ENCODE results near the gene ALG6.
"Not testable (repeated sequence)": the region's sequence is repeated elsewhere in the genome, so short reads cannot be mapped to it uniquely, and the experiment has no call there.

Gene ALG6

DNA sequence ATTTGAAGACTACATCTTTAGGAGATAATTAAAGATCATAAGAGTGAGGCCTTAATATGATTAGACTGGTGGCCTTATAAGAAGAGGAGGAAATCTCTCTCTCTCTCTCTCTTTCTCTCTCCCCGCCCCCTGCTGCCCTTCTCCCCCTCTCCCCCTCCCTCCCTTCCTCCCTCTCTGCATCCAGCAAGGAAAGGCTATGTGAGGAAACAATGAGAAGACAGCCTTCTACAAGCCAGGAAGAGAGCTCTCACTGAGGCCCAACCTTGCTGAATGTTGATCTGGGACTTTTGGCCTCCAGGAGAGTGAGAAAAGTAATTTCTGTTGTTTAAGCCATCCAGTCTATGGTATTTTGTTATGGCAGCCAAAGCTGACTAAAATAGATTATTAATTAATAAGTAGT, 23.5 kb upstream of the ALG6 start:
- no peak for ATAC-seq
- TF ChIP-seq ZC3H10 (CRISPR knock-in tag; IDR thresholded peaks at IDR 0.05): no peak
- TF ChIP-seq, protein P1, sequence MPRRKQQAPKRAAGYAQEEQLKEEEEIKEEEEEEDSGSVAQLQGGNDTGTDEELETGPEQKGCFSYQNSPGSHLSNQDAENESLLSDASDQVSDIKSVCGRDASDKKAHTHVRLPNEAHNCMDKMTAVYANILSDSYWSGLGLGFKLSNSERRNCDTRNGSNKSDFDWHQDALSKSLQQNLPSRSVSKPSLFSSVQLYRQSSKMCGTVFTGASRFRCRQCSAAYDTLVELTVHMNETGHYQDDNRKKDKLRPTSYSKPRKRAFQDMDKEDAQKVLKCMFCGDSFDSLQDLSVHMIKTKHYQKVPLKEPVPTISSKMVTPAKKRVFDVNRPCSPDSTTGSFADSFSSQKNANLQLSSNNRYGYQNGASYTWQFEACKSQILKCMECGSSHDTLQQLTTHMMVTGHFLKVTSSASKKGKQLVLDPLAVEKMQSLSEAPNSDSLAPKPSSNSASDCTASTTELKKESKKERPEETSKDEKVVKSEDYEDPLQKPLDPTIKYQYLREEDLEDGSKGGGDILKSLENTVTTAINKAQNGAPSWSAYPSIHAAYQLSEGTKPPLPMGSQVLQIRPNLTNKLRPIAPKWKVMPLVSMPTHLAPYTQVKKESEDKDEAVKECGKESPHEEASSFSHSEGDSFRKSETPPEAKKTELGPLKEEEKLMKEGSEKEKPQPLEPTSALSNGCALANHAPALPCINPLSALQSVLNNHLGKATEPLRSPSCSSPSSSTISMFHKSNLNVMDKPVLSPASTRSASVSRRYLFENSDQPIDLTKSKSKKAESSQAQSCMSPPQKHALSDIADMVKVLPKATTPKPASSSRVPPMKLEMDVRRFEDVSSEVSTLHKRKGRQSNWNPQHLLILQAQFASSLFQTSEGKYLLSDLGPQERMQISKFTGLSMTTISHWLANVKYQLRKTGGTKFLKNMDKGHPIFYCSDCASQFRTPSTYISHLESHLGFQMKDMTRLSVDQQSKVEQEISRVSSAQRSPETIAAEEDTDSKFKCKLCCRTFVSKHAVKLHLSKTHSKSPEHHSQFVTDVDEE (CRISPR knock-in tag; IDR thresholded peaks at IDR 0.05): no peak
- TF ChIP-seq GLIS3 (CRISPR knock-in tag; IDR thresholded peaks at IDR 0.05): no peak
- no peak for TF ChIP-seq ZFP30 (CRISPR knock-in tag; IDR thresholded peaks at IDR 0.05)
- no peak for TF ChIP-seq OSR1 (CRISPR knock-in tag; IDR thresholded peaks at IDR 0.05)

DNA sequence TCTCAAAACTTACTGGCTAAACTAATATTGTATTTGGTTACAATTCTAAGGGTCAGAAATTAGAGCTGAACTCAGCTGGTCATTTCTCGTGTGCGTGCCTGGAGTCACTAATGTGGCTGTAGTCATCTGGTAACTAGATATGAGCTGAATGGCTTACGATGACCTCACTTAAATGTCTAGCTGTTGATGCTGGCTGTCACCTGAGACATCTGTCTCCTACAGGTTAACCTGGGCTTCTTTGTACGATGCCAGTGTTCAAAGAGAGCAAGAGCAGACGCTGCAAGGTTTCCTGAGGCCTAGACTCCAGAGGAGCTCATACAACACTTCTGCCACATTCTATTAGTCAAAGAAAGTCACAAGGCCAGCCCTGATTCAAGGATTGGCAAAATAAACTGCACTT, 17.1 kb upstream of the ALG6 start:
- no peak for ATAC-seq
- no peak for TF ChIP-seq ZNF8 (CRISPR knock-in tag; IDR thresholded peaks at IDR 0.05)
- no peak for TF ChIP-seq ZFP3 (CRISPR knock-in tag; IDR thresholded peaks at IDR 0.05)
- TF ChIP-seq PPARA (CRISPR knock-in tag; IDR thresholded peaks at IDR 0.05; ENCODE audit: borderline replicate concordance): no peak
- no peak for TF ChIP-seq ZNF70 (CRISPR knock-in tag; IDR thresholded peaks at IDR 0.05)
- TF ChIP-seq BACH2 (CRISPR knock-in tag; IDR thresholded peaks at IDR 0.05; ENCODE audit: borderline replicate concordance): no peak
- no peak for TF ChIP-seq ISL1 (CRISPR knock-in tag; IDR thresholded peaks at IDR 0.05)

DNA sequence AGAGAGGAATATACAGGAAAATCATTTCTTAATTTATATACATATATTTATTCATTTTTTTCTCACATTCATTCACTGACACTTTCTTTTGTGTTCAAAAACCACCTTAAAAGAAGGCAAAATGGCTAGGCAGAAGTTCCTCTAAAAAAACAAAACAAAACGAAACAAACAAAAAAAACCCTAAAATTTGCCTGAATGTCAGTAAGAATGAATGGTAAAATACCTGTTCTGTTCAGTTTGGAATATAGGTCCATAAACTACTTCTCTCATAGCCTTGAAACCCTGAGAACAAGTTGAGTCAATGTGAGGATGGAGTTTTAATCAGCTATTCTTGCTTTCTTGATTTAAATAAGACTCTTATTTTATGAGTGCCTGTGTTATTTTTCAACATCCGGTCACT, 14.7 kb upstream of the ALG6 start:
- TF ChIP-seq ISL1 (CRISPR knock-in tag; IDR thresholded peaks at IDR 0.05) (no peak), TOX (CRISPR knock-in tag; IDR thresholded peaks at IDR 0.05; ENCODE audit: borderline replicate concordance) (no peak), ZNF8 (CRISPR knock-in tag; IDR thresholded peaks at IDR 0.05) (no peak), BACH2 (CRISPR knock-in tag; IDR thresholded peaks at IDR 0.05; ENCODE audit: borderline replicate concordance) (no peak), ZC3H10 (CRISPR knock-in tag; IDR thresholded peaks at IDR 0.05) (no peak), ARNTL (CRISPR knock-in tag; IDR thresholded peaks at IDR 0.05; ENCODE audit: borderline replicate concordance, low read depth) (no peak), ZNF70 (CRISPR knock-in tag; IDR thresholded peaks at IDR 0.05) (no peak)
- TF ChIP-seq, protein P1 (CRISPR knock-in tag; IDR thresholded peaks at IDR 0.05): no peak
- no peak for ATAC-seq

DNA sequence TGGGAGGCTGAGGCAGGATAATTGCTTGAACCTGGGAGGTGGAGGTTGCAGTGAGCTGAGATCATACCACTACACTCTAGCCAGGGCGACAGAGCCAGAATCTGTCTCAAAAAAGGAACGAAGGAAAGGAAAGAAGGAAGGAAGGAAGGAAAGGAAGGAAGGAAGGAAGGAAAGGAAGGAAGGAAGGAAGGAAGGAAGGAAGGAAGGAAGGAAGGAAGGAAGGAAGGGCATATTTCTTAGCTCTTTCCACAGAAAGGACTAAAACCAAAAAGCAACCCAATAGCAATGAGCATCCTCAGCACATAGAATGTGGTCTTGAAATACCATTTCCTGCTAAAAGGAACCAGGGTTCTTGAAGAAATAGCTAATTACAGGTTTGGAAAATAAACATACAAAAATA, 11.2 kb upstream of the ALG6 start:
- ATAC-seq: not testable (repeated sequence)

DNA sequence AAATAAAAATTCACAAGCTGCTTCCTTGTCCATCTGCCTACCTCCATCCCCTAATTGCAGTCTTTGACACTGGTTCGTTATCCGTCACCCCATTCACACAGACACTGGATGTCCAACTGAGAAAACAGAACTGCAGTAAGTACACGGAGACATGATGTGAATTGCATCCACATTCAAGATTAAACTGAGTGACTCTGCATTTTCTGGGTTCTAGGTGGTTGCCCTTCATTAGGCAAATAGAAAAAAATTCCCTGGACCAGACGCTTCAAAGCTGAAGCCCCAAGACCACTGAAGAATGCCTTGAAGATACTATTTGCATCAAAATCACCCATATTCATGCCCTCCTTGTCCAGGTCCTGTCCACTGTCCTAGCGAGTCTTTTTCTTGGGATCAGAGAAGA, 7.9 kb upstream of the ALG6 start:
- ATAC-seq: no peak
- TF ChIP-seq RARB (CRISPR knock-in tag; IDR thresholded peaks at IDR 0.05): no peak
- TF ChIP-seq, protein P1 (CRISPR knock-in tag; IDR thresholded peaks at IDR 0.05): no peak
- TF ChIP-seq, protein P2, sequence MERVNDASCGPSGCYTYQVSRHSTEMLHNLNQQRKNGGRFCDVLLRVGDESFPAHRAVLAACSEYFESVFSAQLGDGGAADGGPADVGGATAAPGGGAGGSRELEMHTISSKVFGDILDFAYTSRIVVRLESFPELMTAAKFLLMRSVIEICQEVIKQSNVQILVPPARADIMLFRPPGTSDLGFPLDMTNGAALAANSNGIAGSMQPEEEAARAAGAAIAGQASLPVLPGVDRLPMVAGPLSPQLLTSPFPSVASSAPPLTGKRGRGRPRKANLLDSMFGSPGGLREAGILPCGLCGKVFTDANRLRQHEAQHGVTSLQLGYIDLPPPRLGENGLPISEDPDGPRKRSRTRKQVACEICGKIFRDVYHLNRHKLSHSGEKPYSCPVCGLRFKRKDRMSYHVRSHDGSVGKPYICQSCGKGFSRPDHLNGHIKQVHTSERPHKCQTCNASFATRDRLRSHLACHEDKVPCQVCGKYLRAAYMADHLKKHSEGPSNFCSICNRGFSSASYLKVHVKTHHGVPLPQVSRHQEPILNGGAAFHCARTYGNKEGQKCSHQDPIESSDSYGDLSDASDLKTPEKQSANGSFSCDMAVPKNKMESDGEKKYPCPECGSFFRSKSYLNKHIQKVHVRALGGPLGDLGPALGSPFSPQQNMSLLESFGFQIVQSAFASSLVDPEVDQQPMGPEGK (CRISPR knock-in tag; IDR thresholded peaks at IDR 0.05; ENCODE audit: borderline replicate concordance): no peak
- TF ChIP-seq, protein P3, sequence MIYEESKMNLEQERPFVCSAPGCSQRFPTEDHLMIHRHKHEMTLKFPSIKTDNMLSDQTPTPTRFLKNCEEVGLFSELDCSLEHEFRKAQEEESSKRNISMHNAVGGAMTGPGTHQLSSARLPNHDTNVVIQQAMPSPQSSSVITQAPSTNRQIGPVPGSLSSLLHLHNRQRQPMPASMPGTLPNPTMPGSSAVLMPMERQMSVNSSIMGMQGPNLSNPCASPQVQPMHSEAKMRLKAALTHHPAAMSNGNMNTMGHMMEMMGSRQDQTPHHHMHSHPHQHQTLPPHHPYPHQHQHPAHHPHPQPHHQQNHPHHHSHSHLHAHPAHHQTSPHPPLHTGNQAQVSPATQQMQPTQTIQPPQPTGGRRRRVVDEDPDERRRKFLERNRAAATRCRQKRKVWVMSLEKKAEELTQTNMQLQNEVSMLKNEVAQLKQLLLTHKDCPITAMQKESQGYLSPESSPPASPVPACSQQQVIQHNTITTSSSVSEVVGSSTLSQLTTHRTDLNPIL (CRISPR knock-in tag; IDR thresholded peaks at IDR 0.05; ENCODE audit: low read depth): no peak
- no peak for TF ChIP-seq ZFP3 (CRISPR knock-in tag; IDR thresholded peaks at IDR 0.05)
- no peak for TF ChIP-seq ZC3H10 (CRISPR knock-in tag; IDR thresholded peaks at IDR 0.05)
- TF ChIP-seq ZNF70 (CRISPR knock-in tag; IDR thresholded peaks at IDR 0.05): no peak
- TF ChIP-seq, protein P4, sequence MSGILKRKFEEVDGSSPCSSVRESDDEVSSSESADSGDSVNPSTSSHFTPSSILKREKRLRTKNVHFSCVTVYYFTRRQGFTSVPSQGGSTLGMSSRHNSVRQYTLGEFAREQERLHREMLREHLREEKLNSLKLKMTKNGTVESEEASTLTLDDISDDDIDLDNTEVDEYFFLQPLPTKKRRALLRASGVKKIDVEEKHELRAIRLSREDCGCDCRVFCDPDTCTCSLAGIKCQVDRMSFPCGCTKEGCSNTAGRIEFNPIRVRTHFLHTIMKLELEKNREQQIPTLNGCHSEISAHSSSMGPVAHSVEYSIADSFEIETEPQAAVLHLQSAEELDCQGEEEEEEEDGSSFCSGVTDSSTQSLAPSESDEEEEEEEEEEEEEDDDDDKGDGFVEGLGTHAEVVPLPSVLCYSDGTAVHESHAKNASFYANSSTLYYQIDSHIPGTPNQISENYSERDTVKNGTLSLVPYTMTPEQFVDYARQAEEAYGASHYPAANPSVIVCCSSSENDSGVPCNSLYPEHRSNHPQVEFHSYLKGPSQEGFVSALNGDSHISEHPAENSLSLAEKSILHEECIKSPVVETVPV (CRISPR knock-in tag; IDR thresholded peaks at IDR 0.05): no peak
- TF ChIP-seq GLIS3 (CRISPR knock-in tag; IDR thresholded peaks at IDR 0.05): no peak
- no peak for TF ChIP-seq PPARA (CRISPR knock-in tag; IDR thresholded peaks at IDR 0.05; ENCODE audit: borderline replicate concordance)
- TF ChIP-seq TCF4 (CRISPR knock-in tag; IDR thresholded peaks at IDR 0.05; ENCODE audit: borderline replicate concordance): no peak
- no peak for TF ChIP-seq ZFP30 (CRISPR knock-in tag; IDR thresholded peaks at IDR 0.05)
- no peak for TF ChIP-seq ZNF565 (CRISPR knock-in tag; conservative IDR thresholded peaks at IDR 0.05; ENCODE audit: low read depth)
- no peak for TF ChIP-seq CSDC2 (CRISPR knock-in tag; IDR thresholded peaks at IDR 0.05)

Measured in SK-N-SH treated with all-trans-retinoic acid at 6 μM for 48 hours (cell line).